Brain microvascular endothelial cell (primary cell): ENCODE measurements around the gene MICB.

Source experiments
- DNase-seq: peaks from one replicate; pipeline ENCODE4 v3.0.0-alpha.2; 2020
- H3K27ac ChIP-seq: fragments of 250-450 bp; sonication (Bioruptor Pico); 2 replicates; pipeline ENCODE4 v1.5.1; 2020; ENCODE audit warnings: mild to moderate bottlenecking, moderate library complexity
- H3K27me3 ChIP-seq: fragments of 250-450 bp; sonication (Bioruptor Pico); replicated peaks from 2 replicates; pipeline ENCODE4 v1.5.1; 2020; ENCODE audit warnings: mild to moderate bottlenecking
- H3K36me3 ChIP-seq: fragments of 250-450 bp; sonication (Bioruptor Pico); replicated peaks from 2 replicates; pipeline ENCODE4 v1.5.1; 2020; ENCODE audit warnings: mild to moderate bottlenecking
- H3K4me3 ChIP-seq: 2 replicates; pipeline ENCODE4 v1.5.1; 2011; ENCODE audit warnings: low read depth, mild to moderate bottlenecking, control low read depth, low read length, moderate library complexity
- CTCF ChIP-seq: IDR thresholded peaks from 2 replicates; pipeline ENCODE4 v1.5.1; 2011; ENCODE audit warnings: low read depth, mild to moderate bottlenecking, moderate library complexity, low read length, control low read depth, inconsistent platforms; ENCODE audit errors: missing control alignments
- in situ Hi-C: cut with HindIII; loops from 2 replicates; pipeline ENCODE4 v1.10.0; 2017; ENCODE audit warnings: low sequenced_read_pairs, low pct_ligation_motif_present

Gene MICB

GRCh38 chr6:31513456-31514165, 15.7 kb downstream of the MICB start:
- H3K27ac ChIP-seq = no peak overlapping the region
- in situ Hi-C loops = no loop called here
- no peak for DNase-seq
- no peak for TF ChIP-seq CTCF
- no peak overlapping the region for H3K4me3 ChIP-seq
- H3K36me3 ChIP-seq = peaks cover 9% of the 10 kb centered on the region
- no peaks in the 10 kb centered on the region for H3K27me3 ChIP-seq

GRCh38 chr6:31521835-31522234, 23.9 kb downstream of the MICB start:
- H3K27me3 ChIP-seq = no peaks in the 10 kb centered on the region
- in situ Hi-C loops = no loop called here
- DNase-seq = no peak

DNA sequence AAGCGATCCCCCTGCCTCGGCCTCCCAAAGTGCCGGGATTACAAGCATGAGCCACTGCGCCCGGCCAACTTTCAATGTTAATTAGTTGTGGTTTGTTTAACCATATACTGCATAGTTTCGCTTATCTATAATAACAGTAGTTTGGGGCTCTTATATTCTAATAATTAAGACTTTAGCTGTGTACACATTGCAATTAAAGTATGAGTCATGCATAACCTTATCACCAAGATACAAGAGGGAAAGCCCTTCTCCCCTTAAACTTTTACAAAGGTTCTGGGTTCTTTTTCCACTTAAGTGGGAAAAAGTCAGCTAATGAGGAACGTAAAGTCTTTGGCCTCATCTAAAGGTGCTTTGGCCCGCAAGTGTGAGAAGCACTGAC, 27.6 kb downstream of the MICB start:
- in situ Hi-C loops = no loop called here

More at GRCh38 chr6:31521835-31522234, 23.9 kb downstream of the MICB start:
- Histone ChIP-seq H3K27ac (no peak overlapping the region), H3K36me3 (no peaks in the 10 kb centered on the region), H3K4me3 (no peak overlapping the region)
- no peak for TF ChIP-seq CTCF

GRCh38 chr6:31525932-31526591, 28.1 kb downstream of the MICB start:
- no peak for TF ChIP-seq CTCF
- H3K36me3 ChIP-seq = peaks cover 16% of the 10 kb centered on the region
- no peaks in the 10 kb centered on the region for H3K27me3 ChIP-seq
- no peak overlapping the region for H3K4me3 ChIP-seq
- DNase-seq = peak; percentile 66
- in situ Hi-C loops = no loop called here
- H3K27ac ChIP-seq = peak overlapping the region; percentile 60

More for the DNA sequence above, 27.6 kb downstream of the MICB start:
- DNase-seq = no peak
- Histone ChIP-seq H3K27me3 (no peaks in the 10 kb centered on the region), H3K27ac (peak overlapping the region; percentile 60), H3K4me3 (no peak overlapping the region), H3K36me3 (peaks cover 11% of the 10 kb centered on the region)
- TF ChIP-seq CTCF = no peak

DNA sequence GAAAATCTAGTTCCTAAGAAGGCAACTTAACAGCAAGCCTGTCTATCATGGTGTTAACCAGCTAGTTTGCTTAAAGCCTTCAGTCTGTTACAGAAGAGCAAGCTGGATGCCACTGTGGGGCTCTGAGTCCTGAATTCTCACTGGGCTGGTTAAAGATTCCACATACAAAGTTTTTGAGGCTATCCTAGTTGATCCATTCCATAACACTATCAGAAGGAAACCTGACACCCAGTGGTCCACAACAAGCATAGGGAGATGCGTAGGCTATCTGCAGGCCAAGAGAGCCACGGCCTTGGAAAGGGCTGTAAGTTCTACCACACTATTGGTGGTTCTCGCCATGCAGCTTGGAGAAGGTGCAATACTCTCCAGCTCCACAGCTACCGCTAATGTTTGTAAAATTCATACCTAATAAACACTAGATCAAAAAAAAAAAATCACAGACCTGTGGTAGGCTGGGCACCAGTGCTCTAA, 30.4 kb downstream of the MICB start:
- in situ Hi-C loops = no loop called here
- H3K36me3 ChIP-seq = peaks cover 37% of the 10 kb centered on the region
- H3K27ac ChIP-seq = no peak overlapping the region
- no peaks in the 10 kb centered on the region for H3K27me3 ChIP-seq
- no peak overlapping the region for H3K4me3 ChIP-seq
- DNase-seq = no peak
- TF ChIP-seq CTCF = no peak
